22Rv1 (cell line): ENCODE results near the gene COL3A1.

Experiments
- ZFX ChIP-seq: fragments of 450-650 bp; IDR thresholded peaks from 2 replicates; pipeline ENCODE4 v1.6.1; 2017; ENCODE audit warnings: antibody characterized with exemption, borderline replicate concordance
- TF ChIP-seq, protein P1 (sequence below): fragments of 450-650 bp; IDR thresholded peaks from 2 replicates; pipeline ENCODE4 v1.5.1; 2017; ENCODE audit warnings: mild to moderate bottlenecking

- TF ChIP-seq, protein P1, sequence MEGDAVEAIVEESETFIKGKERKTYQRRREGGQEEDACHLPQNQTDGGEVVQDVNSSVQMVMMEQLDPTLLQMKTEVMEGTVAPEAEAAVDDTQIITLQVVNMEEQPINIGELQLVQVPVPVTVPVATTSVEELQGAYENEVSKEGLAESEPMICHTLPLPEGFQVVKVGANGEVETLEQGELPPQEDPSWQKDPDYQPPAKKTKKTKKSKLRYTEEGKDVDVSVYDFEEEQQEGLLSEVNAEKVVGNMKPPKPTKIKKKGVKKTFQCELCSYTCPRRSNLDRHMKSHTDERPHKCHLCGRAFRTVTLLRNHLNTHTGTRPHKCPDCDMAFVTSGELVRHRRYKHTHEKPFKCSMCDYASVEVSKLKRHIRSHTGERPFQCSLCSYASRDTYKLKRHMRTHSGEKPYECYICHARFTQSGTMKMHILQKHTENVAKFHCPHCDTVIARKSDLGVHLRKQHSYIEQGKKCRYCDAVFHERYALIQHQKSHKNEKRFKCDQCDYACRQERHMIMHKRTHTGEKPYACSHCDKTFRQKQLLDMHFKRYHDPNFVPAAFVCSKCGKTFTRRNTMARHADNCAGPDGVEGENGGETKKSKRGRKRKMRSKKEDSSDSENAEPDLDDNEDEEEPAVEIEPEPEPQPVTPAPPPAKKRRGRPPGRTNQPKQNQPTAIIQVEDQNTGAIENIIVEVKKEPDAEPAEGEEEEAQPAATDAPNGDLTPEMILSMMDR = no peak
- TF ChIP-seq ZFX = no peak
These were observed 12.7 kb downstream of the COL3A1 start for GRCh38 chr2:188986839-188987238.
